K562 (cell line): ENCODE data around the gene GLTP. TPM values are rescaled to one million over a fixed set of nuclear protein-coding genes. Genes with fewer than 3 reads are reported as not detected.

ENCODE experiments used
- ATAC-seq: fragments of 200-7000 bp; cut with Tn5 transposase; 3 replicates; pipeline ENCODE4 v1.9.1; 2020; ENCODE audit warnings: moderate library complexity
- BruUV-seq: library from RNA; stranded (reverse); fragments of 400-500 nt; replicated peaks from 2 replicates; lab custom pipeline; 2021; lab: Mats Ljungman, UMichigan
- CTCF ChIA-PET: fragments of 300-600 bp; formaldehyde crosslinking; extraction: SDS; loops from one replicate; lab custom pipeline; 2021; ENCODE audit warnings: low intra/inter-chr PET ratio; lab: Yijun Ruan, JAX
- POLR2A ChIA-PET: fragments of 300-600, 350-650 bp; sonication (Branson Sonifier 250); formaldehyde crosslinking; extraction: SDS; loops from one replicate; lab custom pipeline; 2021; ENCODE audit warnings: antibody characterized with exemption, inconsistent platforms; lab: Yijun Ruan, JAX
- DNase-seq, 4 experiments: peaks; one replicate each; pipeline versions ENCODE4 v3.0.0 to v3.0.0-alpha.2; 2011 to 2018; ENCODE audit warnings: low spot score in 3 of 4, mixed read lengths in 3 of 4; ENCODE audit errors: extremely low read depth in 1 of 4
- FAIRE-seq: peaks from 2 replicates; lab custom pipeline; 2011; peaks lifted over from hg19 to GRCh38; lab: Jason Lieb, UNC
- H2AFZ ChIP-seq: 2 replicates; pipeline ENCODE4 v1.6.0; 2011; ENCODE audit warnings: low read depth, low read length, control low read depth, inconsistent platforms
- H3K27ac ChIP-seq: fragments of 200-600 bp; 3 replicates; pipeline ENCODE4 v1.8.0; 2011; ENCODE audit warnings: low read depth, mild to moderate bottlenecking, control low read depth, inconsistent platforms, low read length, moderate library complexity, mixed read lengths; ENCODE audit errors: extremely low read depth
- H3K27me3 ChIP-seq, 2 experiments: fragments of 300-600 bp in 1 of 2; 2 replicates in 1 of 2; 3 replicates in 1 of 2; pipeline versions ENCODE4 v1.6.0 to v1.8.0; 2011; ENCODE audit warnings: inconsistent platforms in 2 of 2, low read length in 2 of 2, mild to moderate bottlenecking in 1 of 2, mixed read lengths in 1 of 2, moderate library complexity in 1 of 2; ENCODE audit not compliant: control insufficient read depth in 2 of 2, insufficient read depth in 2 of 2
- H3K36me3 ChIP-seq: fragments of 300-600 bp; 3 replicates; pipeline ENCODE4 v1.8.0; 2011; ENCODE audit warnings: mild to moderate bottlenecking, low read length, inconsistent platforms; ENCODE audit not compliant: control insufficient read depth, insufficient read depth
- H3K4me1 ChIP-seq, 2 experiments: fragments of 200-600 bp in 1 of 2; replicated peaks in 1 of 2; 2 replicates in 1 of 2; 3 replicates in 1 of 2; pipeline versions ENCODE4 v1.5.1 to v1.8.0; 2011; ENCODE audit warnings: inconsistent platforms in 2 of 2, low read length in 2 of 2, mild to moderate bottlenecking in 1 of 2, mixed read lengths in 1 of 2, moderate library complexity in 1 of 2; ENCODE audit not compliant: control insufficient read depth in 2 of 2, insufficient read depth in 2 of 2
- H3K4me2 ChIP-seq: 2 replicates; pipeline ENCODE4 v1.6.1; 2011; ENCODE audit warnings: low read length, control low read depth, inconsistent platforms, mixed read lengths; ENCODE audit not compliant: insufficient read depth
- H3K4me3 ChIP-seq: fragments of 200-600 bp; sonication (generic), shearing (Covaris generic); 2 replicates; pipeline ENCODE4 v1.5.1; 2016; ENCODE audit warnings: control low read depth, inconsistent platforms
- H3K79me2 ChIP-seq: fragments of 200-600 bp; 3 replicates; pipeline ENCODE4 v1.8.0; 2011; ENCODE audit warnings: low read length, inconsistent platforms; ENCODE audit not compliant: control insufficient read depth, insufficient read depth
- H3K9ac ChIP-seq, 2 experiments: 2 replicates each; pipeline versions ENCODE4 v1.6.0 to v1.6.1; 2011; ENCODE audit warnings: low read depth in 2 of 2, low read length in 2 of 2, control low read depth in 1 of 2, inconsistent platforms in 1 of 2, mild to moderate bottlenecking in 1 of 2, mixed read lengths in 1 of 2; ENCODE audit not compliant: insufficient read depth in 1 of 2
- H3K9me1 ChIP-seq: one replicate; pipeline ENCODE4 v1.6.0; 2011; ENCODE audit warnings: inconsistent platforms, mild to moderate bottlenecking, low read length, moderate library complexity; ENCODE audit not compliant: control insufficient read depth, insufficient read depth
- H3K9me3 ChIP-seq: replicated peaks from 2 replicates; pipeline ENCODE4 v1.5.1; 2011; ENCODE audit warnings: low read depth, low read length, inconsistent platforms; ENCODE audit not compliant: control insufficient read depth, insufficient read depth
- H4K20me1 ChIP-seq: replicated peaks from 2 replicates; pipeline ENCODE4 v1.6.1; 2011; ENCODE audit warnings: low read length, inconsistent platforms, mixed read lengths; ENCODE audit not compliant: control insufficient read depth, insufficient read depth
- PHF8 ChIP-seq: fragments of 200-600 bp; sonication (generic); IDR thresholded peaks from 2 replicates; pipeline ENCODE4 v1.6.1; 2012; ENCODE audit warnings: mixed run types, mild to moderate bottlenecking, inconsistent platforms, low read length, moderate library complexity, borderline replicate concordance
- RFX1 ChIP-seq: fragments of 450-650 bp; IDR thresholded peaks from 2 replicates; pipeline ENCODE4 v1.6.1; 2016; ENCODE audit warnings: mild to moderate bottlenecking, moderate library complexity
- TFAM ChIP-seq: fragments of 250-450 bp; sonication (Bioruptor Pico); conservative IDR thresholded peaks from 2 replicates; pipeline ENCODE4 v1.5.0; 2021; ENCODE audit warnings: mild to moderate bottlenecking, moderate library complexity
- ZNF316 ChIP-seq: fragments of 450-650 bp; IDR thresholded peaks from 2 replicates; pipeline ENCODE4 v1.6.1; 2016
- WGBS: fragments of 100-300 bp; shearing (Covaris generic); methylation state at CpG from one replicate; pipeline ENCODE4 v1.1.6; 2016; ENCODE audit warnings: low coverage, mixed read lengths; ENCODE audit not compliant: insufficient coverage; ENCODE audit errors: missing lambda C conversion rate; 5-methylcytosine and 5-hydroxymethylcytosine counted together
- in situ Hi-C: fragments of 300-500 bp; cut with MboI; formaldehyde crosslinking; loops from 4 replicates; pipeline ENCODE4 v1.15.0; 2018; ENCODE audit warnings: inconsistent platforms, mixed read lengths
- intact Hi-C: fragments of 100-400 bp; cut with micrococcal nuclease; formaldehyde crosslinking; loops from 2 replicates; pipeline ENCODE4 v1.14.2; 2022
- polyA plus RNA-seq, 8 experiments: library from polyadenylated mRNA; depleted of rRNA in 4 of 8; stranded (reverse) in 5 of 8; unstranded in 3 of 8; fragments of >200 nt; fragmentation: Nextera tagmentation in 2 of 8; fragmentation: Illumina TruSeq in 1 of 8; extraction: Ambion mirVana in 2 of 8; extraction: Trizol in 1 of 8; gene quantifications; 2 replicates each; pipeline versions ENCODE4 v1.2.1 to v1.2.3, GENCODE V29; 2011 to 2014; ENCODE audit warnings: inconsistent platforms in 1 of 8, missing spikeins in 1 of 8
- total RNA-seq, 7 experiments: library from RNA; depleted of rRNA in 6 of 7; stranded (reverse); fragments of >200 nt in 6 of 7; fragmentation: Illumina TruSeq in 2 of 7; extraction: Trizol in 2 of 7; gene quantifications; 2 replicates each; pipeline versions ENCODE4 v1.2.1 to v1.2.3, GENCODE V29; 2011 to 2021; ENCODE audit warnings: low replicate concordance in 1 of 7
- TF ChIP-seq, protein P1 (sequence below): fragments of 450-650 bp; IDR thresholded peaks from 2 replicates; pipeline ENCODE4 v1.6.1; 2018; ENCODE audit not compliant: partially characterized antibody

The GLTP gene
- total and polyA plus RNA-seq, 9 of the 15 experiments (the other 6 are each of a cell fraction or from before 2014, with no cell fraction given): 4.4 to 8.3 (median 6.1) TPM

DNA sequence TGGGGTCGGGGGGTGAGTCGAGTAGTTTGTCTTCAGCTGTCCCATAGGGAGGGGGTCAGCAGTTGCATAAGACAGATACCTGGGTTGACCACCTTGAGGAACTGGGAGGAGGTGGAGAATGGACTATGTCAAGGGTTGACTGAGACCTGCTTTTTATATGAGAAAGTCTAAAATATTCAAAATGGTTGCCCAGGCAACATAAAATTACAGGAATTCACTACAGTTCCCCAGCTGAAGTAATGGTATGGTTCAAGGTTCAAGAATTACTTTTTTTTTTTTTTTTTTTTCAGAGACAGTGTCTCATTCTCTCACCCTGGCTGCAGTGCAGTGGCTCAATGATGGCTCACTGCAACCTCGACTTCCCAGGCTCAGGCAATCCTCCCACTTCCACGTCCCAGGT is 14.6 kb upstream of the GLTP start:
- Histone ChIP-seq H4K20me1 (no peaks in the 10 kb centered on the region), H3K27me3 (peaks cover 4 to 15% of the 10 kb centered on the region in 2 experiments; a peak in 4 of 5 replicates), H3K9me3 (no peaks in the 10 kb centered on the region), H2AFZ (no peak overlapping the region), H3K9me1 (no peaks in the 10 kb centered on the region), H3K4me1 (peaks cover 4% of the 10 kb centered on the region in 2 experiments; a peak in 3 of 5 replicates), H3K9ac (no peak overlapping the region), H3K4me2 (no peak overlapping the region), H3K27ac (no peak overlapping the region), H3K36me3 (no peaks in the 10 kb centered on the region), H3K4me3 (no peak overlapping the region), H3K79me2 (no peaks in the 10 kb centered on the region)
- no peak for ATAC-seq
- no TSS peak for BruUV-seq
- no peak for DNase-seq
- CTCF ChIA-PET: no interaction called here
- intact Hi-C loops: no loop called here
- 7% methylated on average over 4 of the region's 4 CpGs for WGBS
- in situ Hi-C loops: no loop called here
- POLR2A ChIA-PET: no interaction called here
- no peak for FAIRE-seq
- TF ChIP-seq RFX1 (peak; percentile 48), TFAM (no peak), PHF8 (no peak), ZNF316 (no peak)
- TF ChIP-seq, protein P1, sequence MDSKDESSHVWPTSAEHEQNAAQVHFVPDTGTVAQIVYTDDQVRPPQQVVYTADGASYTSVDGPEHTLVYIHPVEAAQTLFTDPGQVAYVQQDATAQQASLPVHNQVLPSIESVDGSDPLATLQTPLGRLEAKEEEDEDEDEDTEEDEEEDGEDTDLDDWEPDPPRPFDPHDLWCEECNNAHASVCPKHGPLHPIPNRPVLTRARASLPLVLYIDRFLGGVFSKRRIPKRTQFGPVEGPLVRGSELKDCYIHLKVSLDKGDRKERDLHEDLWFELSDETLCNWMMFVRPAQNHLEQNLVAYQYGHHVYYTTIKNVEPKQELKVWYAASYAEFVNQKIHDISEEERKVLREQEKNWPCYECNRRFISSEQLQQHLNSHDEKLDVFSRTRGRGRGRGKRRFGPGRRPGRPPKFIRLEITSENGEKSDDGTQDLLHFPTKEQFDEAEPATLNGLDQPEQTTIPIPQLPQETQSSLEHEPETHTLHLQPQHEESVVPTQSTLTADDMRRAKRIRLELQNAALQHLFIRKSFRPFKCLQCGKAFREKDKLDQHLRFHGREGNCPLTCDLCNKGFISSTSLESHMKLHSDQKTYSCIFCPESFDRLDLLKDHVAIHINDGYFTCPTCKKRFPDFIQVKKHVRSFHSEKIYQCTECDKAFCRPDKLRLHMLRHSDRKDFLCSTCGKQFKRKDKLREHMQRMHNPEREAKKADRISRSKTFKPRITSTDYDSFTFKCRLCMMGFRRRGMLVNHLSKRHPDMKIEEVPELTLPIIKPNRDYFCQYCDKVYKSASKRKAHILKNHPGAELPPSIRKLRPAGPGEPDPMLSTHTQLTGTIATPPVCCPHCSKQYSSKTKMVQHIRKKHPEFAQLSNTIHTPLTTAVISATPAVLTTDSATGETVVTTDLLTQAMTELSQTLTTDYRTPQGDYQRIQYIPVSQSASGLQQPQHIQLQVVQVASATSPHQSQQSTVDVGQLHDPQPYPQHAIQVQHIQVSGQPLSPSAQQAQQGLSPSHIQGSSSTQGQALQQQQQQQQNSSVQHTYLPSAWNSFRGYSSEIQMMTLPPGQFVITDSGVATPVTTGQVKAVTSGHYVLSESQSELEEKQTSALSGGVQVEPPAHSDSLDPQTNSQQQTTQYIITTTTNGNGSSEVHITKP: peak; percentile 79
